ENCODE results near the gene P3R3URF.

DNA sequence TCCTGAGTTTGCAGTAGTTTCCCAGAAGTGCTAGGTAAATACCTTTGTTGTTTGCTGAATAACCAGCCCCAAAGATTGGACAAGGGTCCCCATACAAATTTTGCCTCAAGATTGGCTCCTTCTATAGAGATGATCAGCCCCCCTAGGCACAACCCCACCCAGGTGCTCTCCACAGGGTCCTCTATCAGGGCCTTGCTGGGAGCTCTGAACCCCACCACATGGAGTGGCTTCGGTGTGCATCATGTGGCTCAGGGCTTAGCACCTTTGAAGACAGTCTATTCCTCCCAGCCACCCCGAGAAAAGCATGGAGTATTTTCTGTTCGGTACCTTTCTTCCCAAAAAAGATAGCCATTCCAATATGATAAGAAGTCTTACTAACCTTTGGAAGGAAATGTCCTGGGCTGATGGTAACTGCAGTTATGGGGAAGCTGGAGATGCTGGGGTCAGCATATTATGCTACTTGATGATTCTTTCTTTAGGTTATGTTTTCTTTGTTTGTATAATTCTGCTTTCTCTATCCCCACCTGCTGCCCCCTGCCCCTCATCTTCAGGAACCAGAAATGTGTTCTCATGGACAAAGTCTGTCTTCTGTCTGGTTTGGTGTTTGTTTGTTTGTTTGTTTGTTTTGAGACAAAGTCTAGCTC is 6.4 kb downstream of the P3R3URF start:
- TF ChIP-seq, protein P1, sequence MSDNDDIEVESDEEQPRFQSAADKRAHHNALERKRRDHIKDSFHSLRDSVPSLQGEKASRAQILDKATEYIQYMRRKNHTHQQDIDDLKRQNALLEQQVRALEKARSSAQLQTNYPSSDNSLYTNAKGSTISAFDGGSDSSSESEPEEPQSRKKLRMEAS (CRISPR knock-in tag; IDR thresholded peaks at IDR 0.05) = no peak
- TF ChIP-seq ZNF239 (CRISPR knock-in tag; IDR thresholded peaks at IDR 0.05) (no peak), NR3C1 (CRISPR knock-in tag; IDR thresholded peaks at IDR 0.05) (no peak), SPI1 (IDR thresholded peaks at IDR 0.05; ENCODE audit: borderline replicate concordance, low read depth, low read length) (no peak), ZNF584 (CRISPR knock-in tag; IDR thresholded peaks at IDR 0.05; ENCODE audit: low read depth) (no peak), MYBL2 (IDR thresholded peaks at IDR 0.05; ENCODE audit: low read depth) (no peak), MYBL2 (CRISPR knock-in tag; IDR thresholded peaks at IDR 0.05; ENCODE audit: borderline replicate concordance) (no peak), EP300 (IDR thresholded peaks at IDR 0.05; ENCODE audit: low read length) (no peak), JUN (IDR thresholded peaks at IDR 0.05; ENCODE audit: borderline replicate concordance, low read depth, low read length) (no peak), JUN (CRISPR knock-in tag; IDR thresholded peaks at IDR 0.05; ENCODE audit: borderline replicate concordance) (no peak), HCFC1 (IDR thresholded peaks at IDR 0.05; ENCODE audit: low read depth, low read length) (no peak)
- TF ChIP-seq, protein P2, sequence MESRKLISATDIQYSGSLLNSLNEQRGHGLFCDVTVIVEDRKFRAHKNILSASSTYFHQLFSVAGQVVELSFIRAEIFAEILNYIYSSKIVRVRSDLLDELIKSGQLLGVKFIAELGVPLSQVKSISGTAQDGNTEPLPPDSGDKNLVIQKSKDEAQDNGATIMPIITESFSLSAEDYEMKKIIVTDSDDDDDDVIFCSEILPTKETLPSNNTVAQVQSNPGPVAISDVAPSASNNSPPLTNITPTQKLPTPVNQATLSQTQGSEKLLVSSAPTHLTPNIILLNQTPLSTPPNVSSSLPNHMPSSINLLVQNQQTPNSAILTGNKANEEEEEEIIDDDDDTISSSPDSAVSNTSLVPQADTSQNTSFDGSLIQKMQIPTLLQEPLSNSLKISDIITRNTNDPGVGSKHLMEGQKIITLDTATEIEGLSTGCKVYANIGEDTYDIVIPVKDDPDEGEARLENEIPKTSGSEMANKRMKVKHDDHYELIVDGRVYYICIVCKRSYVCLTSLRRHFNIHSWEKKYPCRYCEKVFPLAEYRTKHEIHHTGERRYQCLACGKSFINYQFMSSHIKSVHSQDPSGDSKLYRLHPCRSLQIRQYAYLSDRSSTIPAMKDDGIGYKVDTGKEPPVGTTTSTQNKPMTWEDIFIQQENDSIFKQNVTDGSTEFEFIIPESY (CRISPR knock-in tag; IDR thresholded peaks at IDR 0.05) = no peak
- TF ChIP-seq, protein P3, sequence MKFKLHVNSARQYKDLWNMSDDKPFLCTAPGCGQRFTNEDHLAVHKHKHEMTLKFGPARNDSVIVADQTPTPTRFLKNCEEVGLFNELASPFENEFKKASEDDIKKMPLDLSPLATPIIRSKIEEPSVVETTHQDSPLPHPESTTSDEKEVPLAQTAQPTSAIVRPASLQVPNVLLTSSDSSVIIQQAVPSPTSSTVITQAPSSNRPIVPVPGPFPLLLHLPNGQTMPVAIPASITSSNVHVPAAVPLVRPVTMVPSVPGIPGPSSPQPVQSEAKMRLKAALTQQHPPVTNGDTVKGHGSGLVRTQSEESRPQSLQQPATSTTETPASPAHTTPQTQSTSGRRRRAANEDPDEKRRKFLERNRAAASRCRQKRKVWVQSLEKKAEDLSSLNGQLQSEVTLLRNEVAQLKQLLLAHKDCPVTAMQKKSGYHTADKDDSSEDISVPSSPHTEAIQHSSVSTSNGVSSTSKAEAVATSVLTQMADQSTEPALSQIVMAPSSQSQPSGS (CRISPR knock-in tag; IDR thresholded peaks at IDR 0.05) = no peak
- TF ChIP-seq, protein P4, sequence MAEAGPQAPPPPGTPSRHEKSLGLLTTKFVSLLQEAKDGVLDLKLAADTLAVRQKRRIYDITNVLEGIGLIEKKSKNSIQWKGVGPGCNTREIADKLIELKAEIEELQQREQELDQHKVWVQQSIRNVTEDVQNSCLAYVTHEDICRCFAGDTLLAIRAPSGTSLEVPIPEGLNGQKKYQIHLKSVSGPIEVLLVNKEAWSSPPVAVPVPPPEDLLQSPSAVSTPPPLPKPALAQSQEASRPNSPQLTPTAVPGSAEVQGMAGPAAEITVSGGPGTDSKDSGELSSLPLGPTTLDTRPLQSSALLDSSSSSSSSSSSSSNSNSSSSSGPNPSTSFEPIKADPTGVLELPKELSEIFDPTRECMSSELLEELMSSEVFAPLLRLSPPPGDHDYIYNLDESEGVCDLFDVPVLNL (CRISPR knock-in tag; IDR thresholded peaks at IDR 0.05; ENCODE audit: low read depth) = no peak
